Trophoblast cell (in vitro differentiated cells and primary cell): Measurements from ENCODE around the gene CASQ2.

Experiments used
- DNase-seq, 2 donors: peaks; one replicate each; pipeline ENCODE4 v3.0.0-alpha.2; 2016
- H2AFZ ChIP-seq: 2 replicates; pipeline ENCODE4 v1.6.1; 2013; ENCODE audit warnings: low read length, moderate library complexity, mild to moderate bottlenecking; ENCODE audit not compliant: insufficient read depth, poor library complexity
- H2AK5ac ChIP-seq: 2 replicates; pipeline ENCODE4 v1.6.1; 2013; ENCODE audit warnings: mild to moderate bottlenecking, low read length
- H2BK120ac ChIP-seq: 2 replicates; pipeline ENCODE4 v1.6.1; 2013; ENCODE audit warnings: low read length, mild to moderate bottlenecking, moderate library complexity; ENCODE audit not compliant: insufficient read depth, poor library complexity
- H2BK12ac ChIP-seq: 2 replicates; pipeline ENCODE4 v1.6.1; 2013; ENCODE audit warnings: mild to moderate bottlenecking, low read length, moderate library complexity
- H2BK5ac ChIP-seq: 2 replicates; pipeline ENCODE4 v1.6.1; 2013; ENCODE audit warnings: low read length, low read depth, moderate library complexity, mild to moderate bottlenecking; ENCODE audit not compliant: poor library complexity
- H3K14ac ChIP-seq: 2 replicates; pipeline ENCODE4 v1.6.1; 2013; ENCODE audit warnings: mild to moderate bottlenecking, low read length
- H3K18ac ChIP-seq: 2 replicates; pipeline ENCODE4 v1.6.1; 2013; ENCODE audit warnings: mild to moderate bottlenecking, low read length
- H3K23ac ChIP-seq: 2 replicates; pipeline ENCODE4 v1.6.1; 2013; ENCODE audit warnings: low read length
- H3K27ac ChIP-seq: 2 replicates; pipeline ENCODE4 v1.5.1; 2013; ENCODE audit warnings: low read depth, mild to moderate bottlenecking, inconsistent platforms, low read length, moderate library complexity
- H3K27me3 ChIP-seq: 2 replicates; pipeline ENCODE4 v1.6.1; 2013; ENCODE audit warnings: inconsistent platforms, mild to moderate bottlenecking, low read length, moderate library complexity; ENCODE audit not compliant: insufficient read depth
- H3K36me3 ChIP-seq, 2 experiments: 1 replicate in 1 of 2; 2 replicates in 1 of 2; pipeline ENCODE4 v1.6.1; 2013; ENCODE audit warnings: low read length in 2 of 2, mild to moderate bottlenecking in 2 of 2, moderate library complexity in 1 of 2; ENCODE audit not compliant: insufficient read depth in 2 of 2, control insufficient read depth in 1 of 2
- H3K4ac ChIP-seq: 2 replicates; pipeline ENCODE4 v1.6.1; 2013; ENCODE audit warnings: low read depth, mild to moderate bottlenecking, low read length, moderate library complexity
- H3K4me1 ChIP-seq, 2 experiments: 1 replicate in 1 of 2; 2 replicates in 1 of 2; pipeline ENCODE4 v1.6.1; 2013; ENCODE audit warnings: low read length in 2 of 2, mild to moderate bottlenecking in 2 of 2, moderate library complexity in 1 of 2; ENCODE audit not compliant: insufficient read depth in 2 of 2, control insufficient read depth in 1 of 2
- H3K4me2 ChIP-seq: 2 replicates; pipeline ENCODE4 v1.6.1; 2013; ENCODE audit warnings: inconsistent platforms, mild to moderate bottlenecking, low read length, moderate library complexity
- H3K4me3 ChIP-seq: 2 replicates; pipeline ENCODE4 v1.5.1; 2013; ENCODE audit warnings: mild to moderate bottlenecking, low read depth, low read length, inconsistent platforms
- H3K79me1 ChIP-seq: one replicate; pipeline ENCODE4 v1.6.1; 2013; ENCODE audit warnings: low read length
- H3K79me2 ChIP-seq: 2 replicates; pipeline ENCODE4 v1.6.1; 2013; ENCODE audit warnings: low read length, mild to moderate bottlenecking; ENCODE audit not compliant: control insufficient read depth, insufficient read depth, poor library complexity
- H3K9ac ChIP-seq: 2 replicates; pipeline ENCODE4 v1.6.1; 2013; ENCODE audit warnings: mild to moderate bottlenecking, low read length
- H3K9me3 ChIP-seq: 2 replicates; pipeline ENCODE4 v1.6.1; 2013; ENCODE audit warnings: low read depth, mild to moderate bottlenecking, control low read depth, inconsistent platforms, low read length; ENCODE audit not compliant: insufficient read depth
- H4K12ac ChIP-seq: 2 replicates; pipeline ENCODE4 v1.6.1; 2013; ENCODE audit warnings: low read depth, mild to moderate bottlenecking, low read length, moderate library complexity
- H4K8ac ChIP-seq: 2 replicates; pipeline ENCODE4 v1.6.1; 2013; ENCODE audit warnings: low read depth, mild to moderate bottlenecking, low read length, moderate library complexity
- H4K91ac ChIP-seq: one replicate; pipeline ENCODE4 v1.6.1; 2013; ENCODE audit warnings: low read depth, mild to moderate bottlenecking, low read length, moderate library complexity
- WGBS: extraction: QIAGEN DNeasy Blood & Tissue Kit; methylation state at CpG from one replicate; pipeline ENCODE4 v1.1.7; 2013; ENCODE audit warnings: missing lambda C conversion rate; ENCODE audit not compliant: insufficient read length, insufficient coverage; ENCODE audit errors: extremely low coverage; 5-methylcytosine and 5-hydroxymethylcytosine counted together

CASQ2 gene

DNA sequence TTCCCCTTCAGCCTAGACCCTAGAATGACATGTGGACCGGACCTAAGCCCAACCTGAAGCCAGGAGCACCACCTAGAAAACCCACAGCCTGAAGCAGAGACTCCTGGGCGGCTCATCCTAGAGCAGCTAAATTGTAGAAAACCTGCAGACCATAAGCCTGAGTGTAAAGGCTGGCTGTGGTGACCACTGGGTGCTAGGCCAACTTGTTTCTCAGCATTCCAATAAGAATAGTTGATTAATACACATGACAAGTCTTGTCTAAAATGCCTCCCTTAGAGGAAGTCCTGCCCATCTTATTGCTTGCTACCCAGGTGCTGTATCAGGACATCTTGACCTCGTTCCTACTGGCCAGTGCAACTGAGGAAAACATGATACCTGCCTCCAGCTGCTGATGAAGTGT lies 23.3 kb upstream of the CASQ2 start:
- Histone ChIP-seq H3K79me2 (no peaks in the 10 kb centered on the region), H2AFZ (no peak overlapping the region), H2BK12ac (no peak overlapping the region), H3K4me2 (no peak overlapping the region), H3K9me3 (no peaks in the 10 kb centered on the region), H3K79me1 (peaks cover 2% of the 10 kb centered on the region), H2AK5ac (no peak overlapping the region), H3K27me3 (no peaks in the 10 kb centered on the region), H3K23ac (no peak overlapping the region), H3K18ac (no peak overlapping the region), H2BK120ac (no peak overlapping the region), H4K91ac (no peak overlapping the region), H3K9ac (no peak overlapping the region), H3K4ac (no peak overlapping the region), H3K4me3 (no peak overlapping the region), H3K36me3 (no peaks in the 10 kb centered on the region), H3K14ac (no peak overlapping the region), H4K8ac (no peak overlapping the region), H2BK5ac (no peak overlapping the region), H3K27ac (no peak overlapping the region), H3K4me1 (peaks cover 0 to 7% of the 10 kb centered on the region in 2 experiments), H4K12ac (no peak overlapping the region)
- WGBS, result no CpG with 5 or more reads among the region's 3 CpGs
- DNase-seq, result peak; percentile 31 to 79

DNA sequence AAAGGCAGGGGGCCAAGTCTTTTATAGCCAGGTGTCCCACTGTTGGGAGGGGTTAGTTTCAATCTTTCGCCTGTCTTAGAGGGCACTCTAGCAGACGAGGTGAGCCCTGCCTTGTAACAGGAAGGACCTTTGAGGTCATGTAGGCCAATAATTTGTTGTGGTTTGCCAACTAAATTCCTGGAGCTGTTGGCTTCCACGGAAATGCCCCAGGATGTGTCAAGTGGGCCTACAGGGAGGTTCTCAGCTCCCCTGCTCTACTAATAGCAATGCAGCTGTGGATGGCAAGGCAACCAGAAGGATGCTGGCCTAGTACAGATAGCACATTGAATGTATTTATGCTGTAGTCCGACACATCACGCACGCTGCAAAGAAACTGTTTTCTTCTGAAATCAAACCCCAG lies 22.3 kb upstream of the CASQ2 start:
- H2BK12ac ChIP-seq, result no peak overlapping the region
- H2BK5ac ChIP-seq, result no peak overlapping the region
- H2BK120ac ChIP-seq, result no peak overlapping the region
- no peak overlapping the region for H3K14ac ChIP-seq
- no peaks in the 10 kb centered on the region for H3K9me3 ChIP-seq
- no peak overlapping the region for H3K4ac ChIP-seq
- H3K27ac ChIP-seq, result no peak overlapping the region
- H2AFZ ChIP-seq, result no peak overlapping the region
- H4K8ac ChIP-seq, result no peak overlapping the region
- H3K23ac ChIP-seq, result no peak overlapping the region
- H4K91ac ChIP-seq, result no peak overlapping the region
- no peak overlapping the region for H2AK5ac ChIP-seq
- H3K79me2 ChIP-seq, result no peaks in the 10 kb centered on the region
- no peak overlapping the region for H3K9ac ChIP-seq
- no CpG with 5 or more reads among the region's 6 CpGs for WGBS
- no peak overlapping the region for H4K12ac ChIP-seq
- H3K4me2 ChIP-seq, result no peak overlapping the region
- H3K18ac ChIP-seq, result no peak overlapping the region
- no peak overlapping the region for H3K4me3 ChIP-seq
- no peaks in the 10 kb centered on the region for H3K36me3 ChIP-seq
- no peaks in the 10 kb centered on the region for H3K27me3 ChIP-seq
- H3K79me1 ChIP-seq, result peaks cover 2% of the 10 kb centered on the region
- peaks cover 0 to 7% of the 10 kb centered on the region in 2 experiments for H3K4me1 ChIP-seq
- DNase-seq, result no peak

DNA sequence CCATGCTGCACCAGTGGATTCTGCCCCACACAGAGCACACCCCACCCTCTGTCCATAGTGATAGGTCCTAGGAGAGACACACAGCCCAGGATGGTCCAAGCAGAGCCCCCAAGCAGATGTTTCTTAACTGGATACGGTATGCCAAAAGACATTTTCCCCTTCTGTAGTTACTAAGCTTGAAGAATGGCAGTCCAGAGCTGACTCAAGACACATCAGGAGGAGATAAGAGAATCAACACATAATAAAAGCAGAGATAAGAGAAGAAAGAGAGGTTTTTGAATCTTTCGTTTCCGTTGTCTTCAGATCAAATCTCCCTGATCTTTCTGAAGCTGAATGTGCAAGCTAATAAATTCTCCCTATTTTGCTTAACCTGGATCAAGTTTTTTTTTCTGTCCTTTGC lies 21.8 kb upstream of the CASQ2 start:
- no CpG with 5 or more reads among the region's 3 CpGs for WGBS

DNA sequence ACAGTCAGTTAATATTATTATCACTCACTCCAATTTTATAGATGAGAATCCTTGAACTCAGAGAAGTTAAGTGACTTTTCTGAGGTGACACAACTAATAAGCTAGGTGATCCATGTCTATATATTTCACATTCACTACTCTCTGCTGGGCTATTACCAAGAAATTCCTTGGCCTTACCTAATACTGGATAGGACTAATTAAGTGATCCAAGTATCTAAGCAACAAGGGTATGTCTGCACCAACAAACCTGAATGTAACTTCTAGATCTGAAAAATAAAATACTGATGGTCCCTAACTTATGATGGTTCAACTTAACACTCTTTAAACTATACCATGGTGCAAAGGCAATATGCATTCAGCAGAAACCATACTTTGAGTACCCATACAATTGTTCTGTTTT lies 14.8 kb upstream of the CASQ2 start:
- no peak overlapping the region for H3K9ac ChIP-seq
- no peak overlapping the region for H2BK12ac ChIP-seq

More for the DNA sequence above, 21.8 kb upstream of the CASQ2 start:
- Histone ChIP-seq H2BK12ac (no peak overlapping the region), H4K8ac (no peak overlapping the region), H2AK5ac (no peak overlapping the region), H3K4me2 (no peak overlapping the region), H3K9ac (no peak overlapping the region), H3K27me3 (no peaks in the 10 kb centered on the region), H4K91ac (no peak overlapping the region), H2BK5ac (no peak overlapping the region), H3K14ac (peak overlapping the region; percentile 37), H3K36me3 (no peaks in the 10 kb centered on the region), H3K27ac (no peak overlapping the region), H3K23ac (no peak overlapping the region), H3K18ac (no peak overlapping the region), H3K4me1 (peaks cover 0 to 7% of the 10 kb centered on the region in 2 experiments), H3K9me3 (no peaks in the 10 kb centered on the region), H3K79me2 (no peaks in the 10 kb centered on the region), H3K4ac (no peak overlapping the region), H2AFZ (no peak overlapping the region), H3K79me1 (peaks cover 2% of the 10 kb centered on the region), H4K12ac (no peak overlapping the region), H2BK120ac (no peak overlapping the region), H3K4me3 (no peak overlapping the region)
- peak in 1 of 2 donors; percentile 8 for DNase-seq

More for the DNA sequence above, 14.8 kb upstream of the CASQ2 start:
- no peak overlapping the region for H4K91ac ChIP-seq
- H3K4ac ChIP-seq, result no peak overlapping the region
- no peak overlapping the region for H2AK5ac ChIP-seq
- H3K9me3 ChIP-seq, result no peaks in the 10 kb centered on the region
- no peak overlapping the region for H3K4me3 ChIP-seq
- H4K12ac ChIP-seq, result no peak overlapping the region
- H3K27ac ChIP-seq, result no peak overlapping the region
- no peak overlapping the region for H3K4me2 ChIP-seq
- H2BK5ac ChIP-seq, result no peak overlapping the region
- H2AFZ ChIP-seq, result no peak overlapping the region
- no peak overlapping the region for H3K23ac ChIP-seq
- H4K8ac ChIP-seq, result no peak overlapping the region
- H3K36me3 ChIP-seq, result no peaks in the 10 kb centered on the region
- H3K79me1 ChIP-seq, result no peaks in the 10 kb centered on the region
- H3K27me3 ChIP-seq, result no peaks in the 10 kb centered on the region
- H2BK120ac ChIP-seq, result no peak overlapping the region
- H3K14ac ChIP-seq, result no peak overlapping the region
- H3K4me1 ChIP-seq, result peaks cover 4 to 8% of the 10 kb centered on the region in 2 experiments
- DNase-seq, result no peak
- no peaks in the 10 kb centered on the region for H3K79me2 ChIP-seq
- H3K18ac ChIP-seq, result no peak overlapping the region
